SK-N-SH (cell line): ENCODE measurements around the gene PLPPR5. TPM values are rescaled to one million over a fixed set of nuclear protein-coding genes. Genes with fewer than 3 reads are reported as not detected.

ENCODE experiments used
- CTCF ChIA-PET: fragments of 300-600, 350-600 bp; formaldehyde crosslinking; extraction: SDS; loops from one replicate; lab custom pipeline; 2021; lab: Yijun Ruan, JAX
- POLR2A ChIA-PET: fragments of 350-600 bp; sonication (Branson Sonifier 250); formaldehyde crosslinking; extraction: SDS; loops from one replicate; lab custom pipeline; 2020; ENCODE audit warnings: antibody characterized with exemption, inconsistent platforms; lab: Yijun Ruan, JAX
- DNase-seq: peaks from one replicate; pipeline ENCODE4 v3.0.0; 2012
- H2AFZ ChIP-seq: fragments of 200-600 bp; sonication (generic); 2 replicates; pipeline ENCODE4 v1.8.1; 2016; ENCODE audit warnings: antibody characterized with exemption, mild to moderate bottlenecking, low read depth
- H3F3A ChIP-seq: fragments of 200-600 bp; sonication (generic); replicated peaks from 2 replicates; pipeline ENCODE3; 2016; ENCODE audit warnings: antibody characterized with exemption, mild to moderate bottlenecking; ENCODE audit not compliant: insufficient read depth
- H3K27ac ChIP-seq, 2 experiments: fragments of 200-500 bp in 1 of 2; fragments of 200-600 bp in 1 of 2; sonication (Bioruptor generic) in 1 of 2; sonication (generic), shearing (Covaris generic) in 1 of 2; 2 replicates each; pipeline versions ENCODE4 v1.5.1 to v1.6.1; 2014 to 2016; ENCODE audit warnings: low read depth in 2 of 2, inconsistent platforms in 1 of 2, low read length in 1 of 2, mild to moderate bottlenecking in 1 of 2, mixed read lengths in 1 of 2
- H3K27me3 ChIP-seq: fragments of 200-600 bp; sonication (generic), shearing (Covaris generic); 2 replicates; pipeline ENCODE4 v1.6.1; 2016; ENCODE audit warnings: mixed run types; ENCODE audit not compliant: insufficient read depth
- H3K36me3 ChIP-seq, 2 experiments: fragments of 200-500 bp in 1 of 2; fragments of 200-600 bp in 1 of 2; sonication (Bioruptor generic) in 1 of 2; sonication (generic) in 1 of 2; replicated peaks in 1 of 2; 2 replicates each; pipeline versions ENCODE3 to v1.5.1; 2014 to 2016; ENCODE audit warnings: low read length in 1 of 2, mild to moderate bottlenecking in 1 of 2; ENCODE audit not compliant: insufficient read depth in 2 of 2, control insufficient read depth in 1 of 2
- H3K4me1 ChIP-seq, 2 experiments: fragments of 200-500 bp in 1 of 2; fragments of 200-600 bp in 1 of 2; sonication (Bioruptor generic) in 1 of 2; sonication (generic), shearing (Covaris generic) in 1 of 2; 2 replicates each; pipeline versions ENCODE4 v1.5.1 to v1.6.1; 2014 to 2016; ENCODE audit warnings: low read depth in 1 of 2, low read length in 1 of 2, mixed run types in 1 of 2; ENCODE audit not compliant: insufficient read depth in 2 of 2, control insufficient read depth in 1 of 2
- H3K4me2 ChIP-seq: fragments of 200-600 bp; sonication (generic), shearing (Covaris generic); 2 replicates; pipeline ENCODE4 v1.6.1; 2017; ENCODE audit warnings: mixed run types
- H3K4me3 ChIP-seq, 2 experiments: fragments of 200-500 bp in 1 of 2; fragments of 200-600 bp in 1 of 2; sonication (Bioruptor generic) in 1 of 2; sonication (generic), shearing (Covaris generic) in 1 of 2; 2 replicates each; pipeline versions ENCODE4 v1.5.1 to v1.8.1; 2014 to 2016; ENCODE audit warnings: low read depth in 2 of 2, inconsistent platforms in 1 of 2, low read length in 1 of 2, mild to moderate bottlenecking in 1 of 2, mixed read lengths in 1 of 2, moderate library complexity in 1 of 2
- H3K79me2 ChIP-seq: fragments of 200-600 bp; sonication (generic); 2 replicates; pipeline ENCODE4 v1.8.1; 2017; ENCODE audit warnings: mild to moderate bottlenecking; ENCODE audit not compliant: insufficient read depth
- H3K9ac ChIP-seq: fragments of 200-600 bp; sonication (generic); 2 replicates; pipeline ENCODE4 v1.6.1; 2017; ENCODE audit warnings: mixed run types
- H3K9me2 ChIP-seq: fragments of 200-600 bp; sonication (generic); 2 replicates; pipeline ENCODE4 v1.6.1; 2017; ENCODE audit warnings: mixed run types
- H3K9me3 ChIP-seq: fragments of 200-600 bp; sonication (generic); 2 replicates; pipeline ENCODE4 v1.6.1; 2017; ENCODE audit warnings: mixed run types, mild to moderate bottlenecking, moderate library complexity
- H4K20me1 ChIP-seq: fragments of 200-600 bp; sonication (generic); 2 replicates; pipeline ENCODE4 v1.6.1; 2017; ENCODE audit warnings: mild to moderate bottlenecking, mixed run types; ENCODE audit not compliant: insufficient read depth
- CHD2 ChIP-seq: fragments of 150-350 bp; IDR thresholded peaks from 2 replicates; pipeline ENCODE4 v1.6.1; 2018; ENCODE audit warnings: low read length; ENCODE audit not compliant: partially characterized antibody
- EP300 ChIP-seq, 2 experiments: IDR thresholded peaks; 2 replicates each; pipeline versions ENCODE4 v1.4.0 to v1.6.1; 2012; ENCODE audit warnings: borderline replicate concordance in 1 of 2, low read depth in 1 of 2, low read length in 1 of 2
- GATA2 ChIP-seq: sonication (generic); formaldehyde crosslinking; IDR thresholded peaks from 2 replicates; pipeline ENCODE4 v1.5.0; 2020; ENCODE audit warnings: mild to moderate bottlenecking, missing genetic modification reagents
- IRF3 ChIP-seq: fragments of 150-350 bp; IDR thresholded peaks from 2 replicates; pipeline ENCODE4 v1.6.1; 2016; ENCODE audit warnings: mild to moderate bottlenecking, low read depth, low read length
- MAX ChIP-seq: IDR thresholded peaks from 2 replicates; pipeline ENCODE4 v1.4.0; 2012; ENCODE audit warnings: low read depth
- TCF12 ChIP-seq: IDR thresholded peaks from 2 replicates; pipeline ENCODE4 v1.4.0; 2012
- USF1 ChIP-seq: IDR thresholded peaks from 2 replicates; pipeline ENCODE4 v1.4.0; 2012; ENCODE audit warnings: low read depth, borderline replicate concordance
- WGBS: methylation state at CpG from one replicate; pipeline ENCODE4 v1.1.6; 2017; ENCODE audit warnings: low lambda C conversion rate; 5-methylcytosine and 5-hydroxymethylcytosine counted together
- polyA plus RNA-seq, 3 experiments: library from polyadenylated mRNA; depleted of rRNA; stranded (reverse); fragments of >200 nt; gene quantifications; 2 replicates each; pipeline ENCODE4 v1.2.3, GENCODE V29; 2012
- TF ChIP-seq, protein P1 (sequence below): IDR thresholded peaks from 2 replicates; pipeline ENCODE4 v1.6.1; 2012; ENCODE audit warnings: mild to moderate bottlenecking, low read depth, low read length, moderate library complexity

Gene PLPPR5
- polyA plus RNA-seq, 1 of the 3 experiments (the other 2 are of a cell fraction): 0.23 TPM

- no peaks in the 10 kb centered on the region for H3K79me2 ChIP-seq
Observed at GRCh38 chr1:99010679-99011078, 6.0 kb upstream of the PLPPR5 start.

DNA sequence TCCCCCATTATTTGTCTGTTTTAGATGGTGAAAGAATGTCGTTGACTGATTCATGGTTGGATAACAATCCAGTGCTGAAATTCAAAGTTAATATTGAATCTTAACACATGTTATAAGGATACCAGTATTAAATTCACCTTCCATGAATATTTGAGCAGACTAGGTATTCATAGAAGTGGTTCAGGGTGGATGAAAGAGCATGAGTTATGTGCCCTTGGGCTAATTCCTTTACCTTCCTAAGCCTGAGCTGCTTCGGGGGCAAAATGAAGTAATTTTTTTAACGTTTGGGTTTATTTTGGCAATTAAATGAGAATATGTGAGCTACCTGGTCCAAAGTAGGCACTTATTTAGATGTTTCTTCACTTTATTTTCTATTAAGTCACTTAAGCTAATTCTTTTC, 2.7 kb upstream of the PLPPR5 start:
- H3K79me2 ChIP-seq: no peaks in the 10 kb centered on the region
- no peak overlapping the region for H3K4me3 ChIP-seq
- no peak for DNase-seq
- H3F3A ChIP-seq: no peaks in the 10 kb centered on the region
- no peak overlapping the region for H2AFZ ChIP-seq
- H3K4me2 ChIP-seq: no peak overlapping the region
- H3K36me3 ChIP-seq: no peaks in the 10 kb centered on the region
- 64% methylated on average over 3 of the region's 3 CpGs for WGBS
- H3K9me3 ChIP-seq: no peaks in the 10 kb centered on the region
- no peaks in the 10 kb centered on the region for H3K9me2 ChIP-seq
- H3K9ac ChIP-seq: no peak overlapping the region
- TF ChIP-seq GATA2 (no peak), TCF12 (no peak), IRF3 (no peak), CHD2 (no peak), USF1 (no peak), EP300 (IDR thresholded peaks at IDR 0.05; ENCODE audit: borderline replicate concordance in 1 of 2, low read depth in 1 of 2, low read length in 1 of 2) (no peak)
- ChIA-PET CTCF (interaction anchor here (2.7 to 4.8 kb wide), 2 partner anchors 11 to 213 kb away, joined by 18 to 30 read pairs; no protein-coding TSS in a partner anchor), POLR2A (no interaction called here)
- H4K20me1 ChIP-seq: no peaks in the 10 kb centered on the region
- peaks cover 0 to 6% of the 10 kb centered on the region in 2 experiments; a peak in 1 of 4 replicates for H3K4me1 ChIP-seq
- H3K27me3 ChIP-seq: peaks cover 31% of the 10 kb centered on the region
- H3K27ac ChIP-seq: no peak overlapping the region

More at GRCh38 chr1:99010679-99011078, 6.0 kb upstream of the PLPPR5 start:
- no peaks in the 10 kb centered on the region for H3K9me2 ChIP-seq
- no peaks in the 10 kb centered on the region for H3K36me3 ChIP-seq
- H4K20me1 ChIP-seq: no peaks in the 10 kb centered on the region
- no peak for TF ChIP-seq MAX
- TF ChIP-seq, protein P1, sequence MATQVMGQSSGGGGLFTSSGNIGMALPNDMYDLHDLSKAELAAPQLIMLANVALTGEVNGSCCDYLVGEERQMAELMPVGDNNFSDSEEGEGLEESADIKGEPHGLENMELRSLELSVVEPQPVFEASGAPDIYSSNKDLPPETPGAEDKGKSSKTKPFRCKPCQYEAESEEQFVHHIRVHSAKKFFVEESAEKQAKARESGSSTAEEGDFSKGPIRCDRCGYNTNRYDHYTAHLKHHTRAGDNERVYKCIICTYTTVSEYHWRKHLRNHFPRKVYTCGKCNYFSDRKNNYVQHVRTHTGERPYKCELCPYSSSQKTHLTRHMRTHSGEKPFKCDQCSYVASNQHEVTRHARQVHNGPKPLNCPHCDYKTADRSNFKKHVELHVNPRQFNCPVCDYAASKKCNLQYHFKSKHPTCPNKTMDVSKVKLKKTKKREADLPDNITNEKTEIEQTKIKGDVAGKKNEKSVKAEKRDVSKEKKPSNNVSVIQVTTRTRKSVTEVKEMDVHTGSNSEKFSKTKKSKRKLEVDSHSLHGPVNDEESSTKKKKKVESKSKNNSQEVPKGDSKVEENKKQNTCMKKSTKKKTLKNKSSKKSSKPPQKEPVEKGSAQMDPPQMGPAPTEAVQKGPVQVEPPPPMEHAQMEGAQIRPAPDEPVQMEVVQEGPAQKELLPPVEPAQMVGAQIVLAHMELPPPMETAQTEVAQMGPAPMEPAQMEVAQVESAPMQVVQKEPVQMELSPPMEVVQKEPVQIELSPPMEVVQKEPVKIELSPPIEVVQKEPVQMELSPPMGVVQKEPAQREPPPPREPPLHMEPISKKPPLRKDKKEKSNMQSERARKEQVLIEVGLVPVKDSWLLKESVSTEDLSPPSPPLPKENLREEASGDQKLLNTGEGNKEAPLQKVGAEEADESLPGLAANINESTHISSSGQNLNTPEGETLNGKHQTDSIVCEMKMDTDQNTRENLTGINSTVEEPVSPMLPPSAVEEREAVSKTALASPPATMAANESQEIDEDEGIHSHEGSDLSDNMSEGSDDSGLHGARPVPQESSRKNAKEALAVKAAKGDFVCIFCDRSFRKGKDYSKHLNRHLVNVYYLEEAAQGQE: no peak
- peaks cover 15% of the 10 kb centered on the region for H3K27me3 ChIP-seq
- H3F3A ChIP-seq: no peaks in the 10 kb centered on the region
- no peak overlapping the region for H3K9ac ChIP-seq
- DNase-seq: no peak
- H3K9me3 ChIP-seq: no peaks in the 10 kb centered on the region
- ChIA-PET POLR2A (no interaction called here), CTCF (no interaction called here)
- H2AFZ ChIP-seq: no peak overlapping the region
- 59% methylated on average over 2 of the region's 2 CpGs for WGBS
- no peak overlapping the region for H3K4me3 ChIP-seq
- peaks cover 0 to 4% of the 10 kb centered on the region in 2 experiments; a peak in 1 of 4 replicates for H3K4me1 ChIP-seq
- H3K27ac ChIP-seq: no peak overlapping the region
- H3K4me2 ChIP-seq: no peak overlapping the region
